GM19452 (cell line): ENCODE results near the gene DYNLRB2.

Experiments
- ATAC-seq: cut with Tn5 transposase; IDR thresholded peaks from one replicate; pipeline ENCODE4 v1.9.1; 2021; ENCODE audit not compliant: unreplicated experiment

DYNLRB2 gene

GRCh38 chr16:80540516-80541305, at the start of gene DYNLRB2:
Gene DYNLRB2, plus strand, starts transcription at chr16:80540993. Its CDS starts 84 bp downstream, at chr16:80541077.
- ATAC-seq = peak; percentile 97

GRCh38 chr16:80500116-80500859, 40.5 kb upstream of the DYNLRB2 start:
- no peak for ATAC-seq

GRCh38 chr16:80500961-80501525, 39.8 kb upstream of the DYNLRB2 start:
- no peak for ATAC-seq

GRCh38 chr16:80503107-80503506, 37.7 kb upstream of the DYNLRB2 start:
- ATAC-seq = no peak

- ATAC-seq = no peak
Measured at GRCh38 chr16:80507538-80507937, 33.3 kb upstream of the DYNLRB2 start.

GRCh38 chr16:80509872-80510271, 30.9 kb upstream of the DYNLRB2 start:
- no peak for ATAC-seq

GRCh38 chr16:80511824-80512592, 28.8 kb upstream of the DYNLRB2 start:
- no peak for ATAC-seq

- no peak for ATAC-seq
Measured at GRCh38 chr16:80512593-80512853, 28.3 kb upstream of the DYNLRB2 start.

- ATAC-seq = no peak
Measured at GRCh38 chr16:80515374-80515773, 25.4 kb upstream of the DYNLRB2 start.

GRCh38 chr16:80517846-80518245, 22.9 kb upstream of the DYNLRB2 start:
- no peak for ATAC-seq

- peak; percentile 64 for ATAC-seq
Measured at GRCh38 chr16:80518436-80518835, 22.4 kb upstream of the DYNLRB2 start.

- no peak for ATAC-seq
Measured at GRCh38 chr16:80519189-80519588, 21.6 kb upstream of the DYNLRB2 start.

GRCh38 chr16:80525420-80525819, 15.4 kb upstream of the DYNLRB2 start:
- ATAC-seq = no peak

- peak; percentile 69 for ATAC-seq
Measured at GRCh38 chr16:80526418-80527061, 14.3 kb upstream of the DYNLRB2 start.

- ATAC-seq = peak; percentile 61
Measured at GRCh38 chr16:80527297-80527696, 13.5 kb upstream of the DYNLRB2 start.

- no peak for ATAC-seq
Measured at GRCh38 chr16:80530479-80530878, 10.3 kb upstream of the DYNLRB2 start.

GRCh38 chr16:80536238-80536637, 4.6 kb upstream of the DYNLRB2 start:
- ATAC-seq = no peak

- no peak for ATAC-seq
Measured at GRCh38 chr16:80541306-80541694, 507 bp downstream of the DYNLRB2 start.

GRCh38 chr16:80543162-80543561, 2.4 kb downstream of the DYNLRB2 start:
- ATAC-seq = no peak

GRCh38 chr16:80544326-80544725, 3.5 kb downstream of the DYNLRB2 start:
- ATAC-seq = no peak

- no peak for ATAC-seq
Measured at GRCh38 chr16:80546249-80546648, 5.5 kb downstream of the DYNLRB2 start.
